Vagina (tissue), 2 donors: ENCODE results near the gene CDR2L.

ENCODE experiments used
- CTCF ChIP-seq, 3 experiments: fragments of 450-650 bp in 2 of 3; fragments of 200-600 bp in 1 of 3; sonication (generic) in 1 of 3; IDR thresholded peaks; one replicate each; pipeline ENCODE4 v1.5.1; 2017 to 2019; ENCODE audit warnings: antibody characterized with exemption in 3 of 3, mild to moderate bottlenecking in 2 of 3, moderate library complexity in 2 of 3
- POLR2A ChIP-seq, 2 donors: fragments of 450-650 bp; IDR thresholded peaks; one replicate each; pipeline ENCODE4 v1.6.1; 2017; ENCODE audit warnings: antibody characterized with exemption in 2 of 2, mild to moderate bottlenecking in 2 of 2, moderate library complexity in 2 of 2

- TF ChIP-seq POLR2A (IDR thresholded peaks at IDR 0.05) (no peak), CTCF (IDR thresholded peaks at IDR 0.05) (no peak)
Observed at GRCh38 chr17:75004371-75004770, 16.9 kb downstream of the CDR2L start.
